Stimulated activated CD8-positive, alpha-beta memory T cell treated with anti-CD3 and anti-CD28 coated beads, Interleukin-15, amount 100 ng/mL, for 24 hours (primary cell): ENCODE measurements around the gene SCFD1.
"Not testable (repeated sequence)": the region's sequence is repeated elsewhere in the genome, so short reads cannot be mapped to it uniquely, and the experiment has no call there.

Source experiments
- DNase-seq: peaks from one replicate; pipeline ENCODE4 v3.0.0-alpha.2; 2020; ENCODE audit warnings: low read depth

The SCFD1 gene

GRCh38 chr14:30610787-30611343 is 11.3 kb upstream of the SCFD1 start:
- DNase-seq: no peak

DNA sequence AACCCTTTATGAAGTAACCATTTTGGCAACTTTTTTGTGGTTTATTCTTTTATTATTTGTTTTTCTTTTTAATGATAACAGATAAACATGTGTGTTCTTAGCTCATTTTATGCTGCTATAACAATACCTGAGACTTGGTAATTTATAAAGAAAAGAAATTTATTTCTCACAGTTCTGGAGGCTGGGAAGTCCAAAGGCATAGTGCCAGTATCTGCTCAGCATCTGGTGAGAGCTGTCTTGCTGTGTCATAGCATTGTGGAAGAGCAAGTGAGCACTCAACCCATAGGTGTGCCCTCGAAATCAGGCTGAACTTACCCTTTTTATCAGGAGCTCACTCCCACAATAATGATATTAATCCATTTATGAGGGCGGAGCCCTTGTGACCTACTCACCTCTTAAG is 8.0 kb upstream of the SCFD1 start:
- no peak for DNase-seq

GRCh38 chr14:30620178-30620577 is 1.9 kb upstream of the SCFD1 start:
- DNase-seq: no peak

GRCh38 chr14:30621354-30621939 is 672 bp upstream of the SCFD1 start:
- DNase-seq: no peak

DNA sequence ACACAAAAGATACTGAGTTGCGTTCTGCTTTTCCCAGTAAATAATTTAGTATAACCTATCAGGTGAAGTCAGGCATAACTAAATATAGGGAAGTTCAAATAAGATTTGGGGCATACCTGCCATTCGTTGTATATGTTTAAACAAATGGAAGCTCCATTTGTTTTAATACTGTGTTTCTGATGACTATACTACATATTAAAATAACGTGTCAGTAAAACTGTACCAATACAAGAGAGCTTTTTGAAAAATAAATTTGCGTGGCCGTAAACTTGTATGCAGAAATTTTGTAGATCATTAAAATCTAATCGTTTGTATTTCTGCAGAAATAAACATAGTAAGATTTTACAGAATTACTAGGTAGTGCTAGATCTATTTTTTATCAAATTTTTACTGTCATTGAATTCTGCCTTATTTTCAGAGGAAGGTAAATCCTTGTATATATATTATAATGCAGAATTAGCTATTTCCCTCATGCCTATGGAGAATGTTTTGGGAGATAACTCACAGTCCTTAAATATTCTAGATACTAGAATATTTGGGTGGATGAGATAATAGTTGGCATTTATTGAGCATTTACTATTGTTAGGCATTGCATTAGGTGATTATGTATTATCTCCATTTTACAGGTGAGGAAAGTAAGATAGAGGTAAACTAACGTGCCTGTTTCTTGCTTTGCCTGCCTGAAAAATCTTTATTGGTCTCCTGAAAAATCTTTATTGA is 1.5 kb downstream of the SCFD1 start:
- no peak for DNase-seq

- no peak for DNase-seq
These were observed 2.0 kb downstream of the SCFD1 start for GRCh38 chr14:30624132-30624423.

- no peak for DNase-seq
These were observed 3.4 kb downstream of the SCFD1 start for GRCh38 chr14:30625533-30625932.

DNA sequence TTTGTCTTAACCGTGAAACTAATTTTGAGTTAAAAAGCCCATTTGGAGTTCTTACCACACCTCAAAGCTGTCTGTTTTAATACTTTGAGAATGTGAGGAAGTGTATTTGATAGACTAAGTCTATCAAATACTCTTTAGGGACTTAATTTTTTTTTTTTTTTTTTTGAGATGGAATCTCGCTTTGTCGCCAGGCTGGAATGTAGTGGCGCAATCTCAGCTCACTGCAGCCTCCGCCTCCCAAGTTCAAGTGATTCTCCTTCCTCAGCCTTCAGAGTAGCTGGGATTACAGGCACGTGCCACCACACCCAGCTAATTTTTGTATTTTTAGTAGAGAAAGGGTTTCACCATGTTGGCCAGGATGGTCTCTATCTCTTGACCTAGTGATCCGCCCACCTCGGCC is 7.3 kb downstream of the SCFD1 start:
- DNase-seq: not testable (repeated sequence)

GRCh38 chr14:30630248-30630647 is 8.1 kb downstream of the SCFD1 start:
- no peak for DNase-seq

DNA sequence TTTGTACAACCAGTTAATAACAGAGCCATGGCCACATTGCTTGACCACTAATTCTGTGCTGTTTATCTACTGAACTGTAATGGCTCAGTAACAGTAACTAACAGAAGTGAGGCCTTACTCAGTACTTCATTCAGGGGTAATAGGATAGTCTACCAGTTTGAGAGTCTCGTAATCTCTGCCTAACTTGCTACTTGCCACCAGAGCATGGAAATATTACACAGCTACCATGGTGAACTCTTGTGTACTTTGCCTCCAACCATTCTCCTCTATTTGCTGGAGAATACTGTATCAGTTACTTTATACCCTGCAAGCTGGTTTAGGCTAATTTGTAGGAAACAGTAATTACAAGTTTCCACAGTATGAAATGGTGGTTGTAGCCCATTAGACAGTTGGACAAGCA is 10.6 kb downstream of the SCFD1 start:
- no peak for DNase-seq

DNA sequence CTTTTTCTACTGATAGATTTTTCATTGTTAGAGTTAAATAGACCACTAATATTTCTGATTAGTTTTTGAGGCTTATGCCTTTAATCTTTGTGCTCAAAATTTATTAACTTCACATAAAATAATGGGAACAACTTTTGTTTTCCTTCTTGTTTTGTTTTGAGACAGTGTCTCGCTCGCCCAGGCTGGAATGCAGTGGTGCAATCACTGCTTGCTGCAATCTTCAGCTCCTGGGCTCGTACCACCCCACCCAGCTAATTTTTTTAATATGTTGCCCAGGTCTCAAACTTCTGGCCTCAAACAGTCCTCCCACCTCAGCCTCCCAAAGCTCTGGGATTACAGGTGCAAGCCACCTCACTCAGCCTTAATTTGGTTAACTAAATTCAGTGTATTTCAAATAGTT is 16.8 kb downstream of the SCFD1 start:
- no peak for DNase-seq

GRCh38 chr14:30641207-30641606 is 19.1 kb downstream of the SCFD1 start:
- DNase-seq: no peak

DNA sequence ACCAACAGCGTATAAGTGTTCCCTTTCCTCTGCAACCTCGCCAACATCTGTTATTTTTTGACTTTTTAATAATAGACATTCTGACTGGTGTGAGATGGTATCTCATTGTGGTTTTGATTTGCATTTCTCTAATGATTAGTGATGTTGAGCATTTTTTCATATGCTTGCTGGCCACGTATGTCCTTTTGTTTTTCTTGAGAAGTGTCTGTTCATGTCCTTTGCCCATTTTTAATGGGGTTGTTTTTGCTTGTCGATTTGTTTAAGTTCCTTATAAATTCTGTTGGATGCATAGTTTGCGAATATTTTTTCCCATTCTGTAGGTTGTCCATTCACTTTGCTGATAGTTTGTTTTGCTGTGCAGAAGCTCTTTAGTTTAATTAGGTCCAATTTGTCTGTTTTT is 22.3 kb downstream of the SCFD1 start:
- not testable (repeated sequence) for DNase-seq

GRCh38 chr14:30645600-30645999 is 23.5 kb downstream of the SCFD1 start:
- no peak for DNase-seq

- DNase-seq: no peak
These were observed 26.4 kb downstream of the SCFD1 start for GRCh38 chr14:30648471-30648870.

DNA sequence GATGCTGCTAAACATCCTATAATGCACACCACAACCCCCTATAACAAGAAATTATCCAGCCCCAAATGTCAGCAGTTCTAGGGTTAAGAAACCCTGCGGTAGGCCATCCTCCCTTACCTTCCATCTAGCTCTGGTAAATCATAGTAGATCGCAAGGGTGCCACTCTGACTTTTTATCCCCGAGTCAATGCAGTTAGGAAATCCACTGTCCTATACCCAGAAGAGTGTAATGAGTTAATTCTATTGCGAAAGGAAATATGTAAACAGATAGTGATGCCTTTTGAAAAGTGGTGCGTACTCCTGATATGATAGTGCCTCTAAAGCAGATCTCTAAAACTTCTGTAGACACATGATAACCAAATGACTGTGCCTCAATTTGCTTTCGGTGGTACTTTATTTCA is 29.8 kb downstream of the SCFD1 start:
- no peak for DNase-seq

DNA sequence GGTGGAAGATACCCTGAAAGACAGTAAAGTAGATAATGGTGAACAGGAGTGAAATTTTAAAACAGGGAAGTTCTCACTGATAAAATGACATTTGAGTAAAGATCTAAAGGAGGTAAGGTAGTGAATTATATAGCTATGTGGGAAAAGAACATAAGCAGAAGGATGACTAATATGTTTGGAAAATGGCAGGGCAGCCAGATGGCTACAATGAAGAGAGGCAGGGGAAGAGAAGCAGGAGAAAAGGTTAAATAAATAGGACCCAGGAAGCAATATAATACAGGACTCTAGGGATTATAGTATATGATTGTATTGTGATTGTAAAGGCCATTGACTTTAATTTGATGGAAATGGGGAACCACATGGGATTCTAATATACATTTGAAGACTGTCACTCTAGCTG is 33.0 kb downstream of the SCFD1 start:
- DNase-seq: no peak

DNA sequence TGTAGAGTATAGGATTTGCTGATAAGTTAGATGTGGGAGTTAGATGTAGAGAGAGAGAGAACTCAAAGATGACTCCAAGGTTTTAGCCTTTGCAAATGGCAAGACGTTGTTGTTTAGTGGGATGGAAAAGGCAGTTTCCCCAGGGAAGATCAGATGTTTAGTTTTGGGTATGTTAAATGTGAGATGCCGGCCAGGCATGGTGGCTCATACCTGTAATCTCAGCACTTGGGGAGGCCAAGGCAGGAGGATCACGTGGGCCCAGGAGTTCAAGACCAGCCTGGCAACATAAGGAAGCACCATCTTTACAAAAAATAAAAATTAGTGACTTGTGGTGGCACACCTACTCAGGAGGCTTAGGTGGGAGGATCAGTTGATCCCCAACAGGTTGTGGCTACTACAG is 33.5 kb downstream of the SCFD1 start:
- no peak for DNase-seq

GRCh38 chr14:30656190-30656632 is 34.1 kb downstream of the SCFD1 start:
- no peak for DNase-seq

DNA sequence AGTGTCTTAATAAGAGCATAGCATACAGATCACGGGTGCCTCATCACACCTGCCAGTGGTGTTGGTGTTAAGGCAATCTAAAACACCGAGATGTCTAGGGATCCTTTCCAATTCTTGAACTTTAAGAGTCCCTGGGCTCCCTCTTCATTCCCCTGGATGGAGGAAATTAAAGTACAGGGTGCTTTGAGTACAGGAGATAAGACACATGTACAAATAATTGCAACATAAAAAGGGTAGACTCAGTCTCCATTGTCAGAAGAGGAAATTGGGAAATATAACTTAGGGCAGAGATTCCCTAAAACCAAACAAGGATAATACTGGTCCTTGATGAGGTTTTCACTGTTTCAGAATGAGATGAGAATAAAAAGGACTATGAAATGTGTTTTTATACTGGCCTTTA is 34.9 kb downstream of the SCFD1 start:
- no peak for DNase-seq

DNA sequence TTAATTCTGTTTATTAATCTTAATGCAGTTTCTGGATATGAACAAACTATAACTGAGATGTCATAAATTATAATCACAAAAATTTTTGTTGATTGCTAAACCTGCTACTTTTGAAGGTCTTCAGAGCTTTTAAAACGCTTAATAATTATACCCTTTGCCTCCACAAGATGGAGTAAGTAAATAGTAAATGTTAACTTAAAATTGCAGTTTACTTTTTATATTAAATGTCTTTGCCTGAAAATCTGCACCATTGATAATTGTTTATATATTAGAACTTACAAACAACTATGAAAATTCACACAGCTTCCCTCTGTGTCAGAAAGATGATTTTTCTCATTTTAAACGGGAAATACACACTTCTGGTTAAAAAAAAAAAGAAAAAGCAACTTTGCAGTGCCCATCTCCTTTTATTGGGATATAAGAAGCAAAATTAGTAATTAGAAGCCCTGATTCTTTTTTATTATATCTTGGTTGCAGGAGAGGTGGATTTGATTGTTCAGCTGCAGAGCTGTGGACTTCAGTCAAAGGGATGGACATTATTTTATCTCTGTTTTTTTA is 35.6 kb downstream of the SCFD1 start:
- DNase-seq: no peak

DNA sequence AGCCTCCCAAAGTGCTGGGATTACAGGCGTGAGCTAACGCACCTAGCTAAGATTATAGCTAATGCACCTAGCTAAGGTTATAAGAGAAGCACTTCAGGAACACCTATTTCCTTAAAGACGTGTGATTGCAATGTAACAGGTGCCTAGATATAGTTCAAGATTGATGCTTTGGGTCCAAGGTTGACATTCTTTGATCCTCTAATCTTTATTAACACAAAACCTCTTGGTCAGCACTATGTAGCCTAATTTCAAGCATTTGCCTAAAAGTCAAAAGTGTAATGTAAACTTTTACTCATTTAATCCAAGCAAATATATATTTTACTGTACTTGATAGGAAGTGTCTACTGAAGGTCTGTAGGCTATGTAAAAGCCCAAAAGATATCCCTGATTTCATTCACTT is 36.5 kb downstream of the SCFD1 start:
- DNase-seq: no peak

DNA sequence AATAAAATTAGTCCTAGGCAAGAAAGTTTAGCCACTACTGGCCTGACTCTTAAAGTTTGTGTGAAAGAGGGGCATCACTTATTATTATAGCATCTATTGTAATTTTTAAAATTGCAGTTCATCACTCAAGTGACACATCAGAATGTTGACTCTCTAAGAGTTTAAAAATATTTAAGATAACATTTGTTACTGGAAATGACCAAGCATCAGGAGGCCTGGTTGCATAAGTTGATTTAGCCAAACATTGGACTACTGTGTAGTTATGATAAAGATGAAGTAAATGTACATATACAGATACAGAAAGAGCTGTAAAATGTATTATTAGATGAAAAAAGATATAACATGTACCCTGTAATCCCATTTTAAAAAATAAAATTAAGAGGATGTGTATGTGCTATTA is 47.5 kb downstream of the SCFD1 start:
- DNase-seq: no peak

- no peak for DNase-seq
These were observed 51.0 kb downstream of the SCFD1 start for GRCh38 chr14:30673071-30673470.
